ENCODE results near the gene SNRNP70.

GRCh38 chr19:49103331-49104085 is 18.3 kb downstream of the SNRNP70 start:
- TF ChIP-seq, protein P1, sequence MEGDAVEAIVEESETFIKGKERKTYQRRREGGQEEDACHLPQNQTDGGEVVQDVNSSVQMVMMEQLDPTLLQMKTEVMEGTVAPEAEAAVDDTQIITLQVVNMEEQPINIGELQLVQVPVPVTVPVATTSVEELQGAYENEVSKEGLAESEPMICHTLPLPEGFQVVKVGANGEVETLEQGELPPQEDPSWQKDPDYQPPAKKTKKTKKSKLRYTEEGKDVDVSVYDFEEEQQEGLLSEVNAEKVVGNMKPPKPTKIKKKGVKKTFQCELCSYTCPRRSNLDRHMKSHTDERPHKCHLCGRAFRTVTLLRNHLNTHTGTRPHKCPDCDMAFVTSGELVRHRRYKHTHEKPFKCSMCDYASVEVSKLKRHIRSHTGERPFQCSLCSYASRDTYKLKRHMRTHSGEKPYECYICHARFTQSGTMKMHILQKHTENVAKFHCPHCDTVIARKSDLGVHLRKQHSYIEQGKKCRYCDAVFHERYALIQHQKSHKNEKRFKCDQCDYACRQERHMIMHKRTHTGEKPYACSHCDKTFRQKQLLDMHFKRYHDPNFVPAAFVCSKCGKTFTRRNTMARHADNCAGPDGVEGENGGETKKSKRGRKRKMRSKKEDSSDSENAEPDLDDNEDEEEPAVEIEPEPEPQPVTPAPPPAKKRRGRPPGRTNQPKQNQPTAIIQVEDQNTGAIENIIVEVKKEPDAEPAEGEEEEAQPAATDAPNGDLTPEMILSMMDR (conservative IDR thresholded peaks at IDR 0.05 in 1 of 2, IDR thresholded peaks at IDR 0.05 in 1 of 2; ENCODE audit: extremely low read depth in 1 of 2, insufficient read depth in 1 of 2, low read depth in 1 of 2, low read length in 2 of 2) = no peak
- no peak for TF ChIP-seq EZH2 (IDR thresholded peaks at IDR 0.05; ENCODE audit: borderline replicate concordance, low read length)

All from mammary epithelial cell (primary cell).